Transverse colon (tissue), 4 donors: ENCODE measurements around the gene SMC3. TPM values are rescaled to one million over a fixed set of nuclear protein-coding genes. Genes with fewer than 3 reads are reported as not detected.

Experiments
- DNase-seq: peaks from one replicate; pipeline ENCODE4 v3.0.0-alpha.2; 2019
- H3K27ac ChIP-seq, 4 donors: fragments of 200-600 bp; sonication (generic); 2 replicates each; pipeline ENCODE4 v1.5.1; 2016 to 2018; ENCODE audit warnings: inconsistent platforms in 4 of 4
- H3K27me3 ChIP-seq: fragments of 200-600 bp; sonication (generic); 2 replicates; pipeline ENCODE4 v1.5.1; 2017; ENCODE audit warnings: inconsistent platforms
- H3K36me3 ChIP-seq, 4 donors: fragments of 200-600 bp; sonication (generic); 2 replicates each; pipeline ENCODE4 v1.5.1; 2017 to 2019; ENCODE audit warnings: inconsistent platforms in 4 of 4
- H3K4me1 ChIP-seq, 4 donors: fragments of 200-600 bp; sonication (generic); 2 replicates each; pipeline ENCODE4 v1.5.1; 2017 to 2020; ENCODE audit warnings: inconsistent platforms in 4 of 4
- H3K4me3 ChIP-seq, 4 donors: fragments of 200-600 bp; sonication (generic); 1 replicate in 1 of 4; 2 replicates in 3 of 4; pipeline versions ENCODE4 v1.5.1 to v1.6.1; 2017 to 2019; ENCODE audit warnings: inconsistent platforms in 4 of 4
- H3K9me3 ChIP-seq, 2 donors: fragments of 200-600 bp; sonication (generic); 2 replicates each; pipeline ENCODE4 v1.5.1; 2017 to 2019; ENCODE audit warnings: inconsistent platforms in 2 of 2
- EP300 ChIP-seq: sonication (generic); formaldehyde crosslinking; IDR thresholded peaks from one replicate; pipeline ENCODE4 v1.6.1; 2017; ENCODE audit warnings: antibody characterized with exemption, low read depth
- POLR2A ChIP-seq: fragments of 450-650 bp; IDR thresholded peaks from one replicate; pipeline ENCODE4 v1.6.1; 2016; ENCODE audit warnings: antibody characterized with exemption, mild to moderate bottlenecking, moderate library complexity
- POLR2AphosphoS5 ChIP-seq, 3 donors: sonication (generic); formaldehyde crosslinking; IDR thresholded peaks; one replicate each; pipeline ENCODE4 v1.6.1; 2016; ENCODE audit warnings: antibody characterized with exemption in 3 of 3
- WGBS, 2 donors: methylation state at CpG; one replicate each; pipeline ENCODE4 v1.1.5; 2018; ENCODE audit warnings: low coverage in 1 of 2; 5-methylcytosine and 5-hydroxymethylcytosine counted together
- in situ Hi-C, 4 donors: fragments of 200-750 bp; cut with MboI; loops; one replicate each; pipeline versions ENCODE4 v1.15.0 to v1.15.1; 2017; ENCODE audit warnings: low sequenced_read_pairs in 3 of 4, low pct_ligation_motif_present in 1 of 4, low pct_unique_long_range_greater_than_20kb in 1 of 4
- intact Hi-C: fragments of 100-400 bp; cut with DNase I; formaldehyde crosslinking; loops from one replicate; pipeline ENCODE4 v1.15.1; 2023; ENCODE audit warnings: low total_unique reads
- total RNA-seq, 4 donors: library from RNA; depleted of rRNA; stranded (reverse); fragments of >200 nt; gene quantifications; one replicate each; pipeline ENCODE4 v1.1.0, GENCODE V29; 2016
- TF ChIP-seq, protein P1 (sequence below), 5 experiments: fragments of 200-600 bp in 3 of 5; fragments of 450-650 bp in 2 of 5; sonication (generic) in 3 of 5; IDR thresholded peaks; 1 replicate in 2 of 5; 2 replicates in 3 of 5; pipeline ENCODE4 v1.5.1; 2016 to 2017; ENCODE audit warnings: antibody characterized with exemption in 5 of 5, inconsistent platforms in 3 of 5, mild to moderate bottlenecking in 2 of 5, moderate library complexity in 1 of 5

Gene SMC3
- total RNA-seq, 4 donors from 2014 or later = 16.8 to 31.9 (median 21.1) TPM

DNA sequence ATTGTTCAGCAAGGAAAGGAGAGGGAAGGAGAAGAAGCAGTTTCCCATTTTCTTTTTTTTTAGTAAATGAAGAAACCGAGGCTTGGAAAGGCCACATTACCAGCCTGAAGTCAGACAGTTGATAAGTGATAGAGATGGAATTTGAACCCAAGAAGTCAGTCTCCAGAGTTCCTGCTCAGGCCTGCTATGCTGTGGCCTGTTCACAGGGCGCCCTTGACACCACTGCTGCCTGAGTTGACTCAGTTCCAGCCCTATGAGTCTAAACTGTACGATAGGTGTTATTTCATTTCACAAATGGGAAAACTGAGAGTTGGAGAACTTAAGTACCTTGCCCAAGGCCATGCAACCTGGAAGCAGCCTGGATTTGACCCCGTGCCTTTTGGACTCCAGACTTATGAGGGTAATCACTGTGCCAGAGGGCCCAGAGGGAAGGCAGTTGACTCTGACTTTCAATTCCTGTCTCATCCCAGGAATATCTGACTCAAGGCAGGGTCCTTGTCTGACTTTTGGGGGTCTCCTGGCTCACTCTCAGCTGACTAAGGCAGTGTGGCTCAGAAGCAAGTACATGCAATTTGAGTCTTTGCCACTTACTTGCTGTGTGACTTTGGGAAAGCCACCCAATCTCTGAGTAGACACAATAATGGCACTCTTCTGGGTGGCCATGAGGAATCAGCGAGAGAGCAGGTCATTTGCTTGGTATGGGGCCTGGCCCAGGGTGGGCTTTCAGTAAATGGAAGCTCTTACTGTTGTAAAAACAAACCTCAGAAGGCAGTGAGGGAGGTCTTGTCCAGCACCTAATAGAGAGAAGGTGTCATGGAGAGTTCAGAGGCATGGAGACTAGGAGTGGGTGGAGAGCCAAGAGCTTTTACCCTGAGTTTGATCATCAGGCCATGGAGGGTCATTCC, 58.7 kb downstream of the SMC3 start:
- TF ChIP-seq, protein P1, sequence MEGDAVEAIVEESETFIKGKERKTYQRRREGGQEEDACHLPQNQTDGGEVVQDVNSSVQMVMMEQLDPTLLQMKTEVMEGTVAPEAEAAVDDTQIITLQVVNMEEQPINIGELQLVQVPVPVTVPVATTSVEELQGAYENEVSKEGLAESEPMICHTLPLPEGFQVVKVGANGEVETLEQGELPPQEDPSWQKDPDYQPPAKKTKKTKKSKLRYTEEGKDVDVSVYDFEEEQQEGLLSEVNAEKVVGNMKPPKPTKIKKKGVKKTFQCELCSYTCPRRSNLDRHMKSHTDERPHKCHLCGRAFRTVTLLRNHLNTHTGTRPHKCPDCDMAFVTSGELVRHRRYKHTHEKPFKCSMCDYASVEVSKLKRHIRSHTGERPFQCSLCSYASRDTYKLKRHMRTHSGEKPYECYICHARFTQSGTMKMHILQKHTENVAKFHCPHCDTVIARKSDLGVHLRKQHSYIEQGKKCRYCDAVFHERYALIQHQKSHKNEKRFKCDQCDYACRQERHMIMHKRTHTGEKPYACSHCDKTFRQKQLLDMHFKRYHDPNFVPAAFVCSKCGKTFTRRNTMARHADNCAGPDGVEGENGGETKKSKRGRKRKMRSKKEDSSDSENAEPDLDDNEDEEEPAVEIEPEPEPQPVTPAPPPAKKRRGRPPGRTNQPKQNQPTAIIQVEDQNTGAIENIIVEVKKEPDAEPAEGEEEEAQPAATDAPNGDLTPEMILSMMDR (IDR thresholded peaks at IDR 0.05) = no peak
- TF ChIP-seq POLR2A (no peak), EP300 (no peak), POLR2AphosphoS5 (IDR thresholded peaks at IDR 0.05) (no peak)
- peaks cover 0 to 9% (median 7%) of the 10 kb centered on the region in 4 donors for H3K4me1 ChIP-seq
- no peaks in the 10 kb centered on the region for H3K9me3 ChIP-seq
- H3K27me3 ChIP-seq = no peaks in the 10 kb centered on the region
- WGBS, 2 donors = 88 to 93% methylated on average over 3 to 5 of the region's 5 CpGs
- no peak for DNase-seq
- in situ Hi-C loops = no loop called here
- H3K27ac ChIP-seq = no peak overlapping the region
- H3K4me3 ChIP-seq = no peak overlapping the region
- no peaks in the 10 kb centered on the region for H3K36me3 ChIP-seq
- intact Hi-C loops = no loop called here

DNA sequence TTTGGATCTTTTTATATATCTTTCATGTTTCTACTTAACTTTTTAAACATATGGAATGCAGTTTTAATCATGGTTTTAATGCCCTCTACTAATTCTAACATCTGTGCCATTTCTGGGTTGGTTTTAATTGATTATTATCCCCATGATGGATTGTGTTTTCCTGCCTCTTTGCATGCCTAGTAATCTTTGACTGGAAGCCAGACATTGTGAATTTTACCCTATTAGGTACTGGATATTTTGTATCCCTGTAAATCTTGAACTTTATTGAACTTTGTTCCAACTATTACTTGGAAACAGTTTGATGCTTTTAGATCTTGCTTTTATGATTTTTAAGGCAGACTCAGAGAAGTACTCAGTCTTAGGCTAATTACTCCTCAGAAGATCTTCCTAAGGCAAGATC, 60.7 kb downstream of the SMC3 start:
- no peak overlapping the region for H3K4me3 ChIP-seq
- H3K4me1 ChIP-seq = peaks cover 0 to 9% (median 7%) of the 10 kb centered on the region in 4 donors
- TF ChIP-seq POLR2A (no peak), EP300 (no peak), POLR2AphosphoS5 (IDR thresholded peaks at IDR 0.05) (no peak)
- TF ChIP-seq, protein P1 (IDR thresholded peaks at IDR 0.05) = no peak
- no peaks in the 10 kb centered on the region for H3K9me3 ChIP-seq
- no peaks in the 10 kb centered on the region for H3K36me3 ChIP-seq
- in situ Hi-C loops = no loop called here
- H3K27ac ChIP-seq = no peak overlapping the region
- intact Hi-C loops = no loop called here
- H3K27me3 ChIP-seq = no peaks in the 10 kb centered on the region
- no peak for DNase-seq

DNA sequence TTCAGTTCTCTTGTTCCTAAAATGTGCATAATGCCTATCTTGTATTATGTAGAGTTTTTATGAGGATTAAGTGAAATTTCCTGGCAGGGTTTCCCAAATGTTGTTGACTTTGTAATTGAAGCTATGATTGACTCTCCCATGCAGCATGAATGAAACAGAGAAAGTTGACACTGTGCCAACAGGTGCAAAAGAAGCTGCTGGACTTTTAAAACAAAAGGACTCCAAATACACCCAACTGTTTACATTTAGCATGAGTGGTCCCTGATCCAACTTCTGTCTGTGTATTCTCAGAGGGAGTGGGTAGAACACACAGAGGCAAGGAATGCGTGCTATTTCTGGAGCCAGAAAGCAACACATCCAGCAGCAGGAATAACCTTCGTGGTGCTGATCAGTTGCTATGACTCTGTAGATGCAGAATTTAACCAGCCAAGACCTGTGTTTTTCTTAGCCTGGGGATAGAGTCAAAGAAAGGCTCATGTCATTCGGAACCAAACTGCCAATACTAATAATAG, 62.2 kb downstream of the SMC3 start:
- Histone ChIP-seq H3K4me3 (no peak overlapping the region), H3K36me3 (no peaks in the 10 kb centered on the region), H3K27ac (peak overlapping the region in 3 of 4 donors; percentile 38 to 60 (median 48)), H3K27me3 (no peaks in the 10 kb centered on the region), H3K4me1 (peaks cover 0 to 9% (median 7%) of the 10 kb centered on the region in 4 donors), H3K9me3 (no peaks in the 10 kb centered on the region)
- TF ChIP-seq POLR2A (no peak), EP300 (no peak), POLR2AphosphoS5 (IDR thresholded peaks at IDR 0.05) (peak in 1 of 3 donors; percentile 37)
- TF ChIP-seq, protein P1 (IDR thresholded peaks at IDR 0.05) = no peak
- DNase-seq = no peak
- WGBS, 2 donors = 27% methylated on average over 3 of the region's 3 CpGs; no CpG with 5 or more reads in 1 of the 2 donors
- intact Hi-C loops (no loop called here), in situ Hi-C loops (no loop called here)

DNA sequence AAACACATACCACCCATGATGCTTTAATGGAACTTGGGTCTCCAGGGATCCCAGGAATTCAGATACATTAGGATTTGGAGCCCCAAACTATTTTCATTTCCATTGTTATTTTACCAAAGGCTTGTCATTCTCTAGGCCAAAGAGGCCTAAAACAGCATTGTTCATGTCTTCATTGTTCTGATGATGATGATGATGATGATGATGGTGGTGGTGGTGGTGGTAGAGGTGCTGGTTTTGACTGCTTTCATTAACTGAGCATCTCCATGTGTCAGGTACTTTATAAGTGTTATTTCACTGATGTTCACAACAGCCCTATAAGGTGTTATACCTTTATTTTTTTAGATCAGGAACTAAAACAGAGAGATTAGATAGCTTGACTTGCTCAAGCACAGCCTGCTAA, 64.4 kb downstream of the SMC3 start:
- Histone ChIP-seq H3K4me3 (no peak overlapping the region), H3K27me3 (peaks cover 3% of the 10 kb centered on the region), H3K9me3 (no peaks in the 10 kb centered on the region), H3K27ac (no peak overlapping the region), H3K4me1 (peaks cover 0 to 9% (median 7%) of the 10 kb centered on the region in 4 donors), H3K36me3 (no peaks in the 10 kb centered on the region)
- in situ Hi-C loops (no loop called here), intact Hi-C loops (no loop called here)
- TF ChIP-seq, protein P1 (IDR thresholded peaks at IDR 0.05) = no peak
- TF ChIP-seq EP300 (no peak), POLR2A (no peak), POLR2AphosphoS5 (IDR thresholded peaks at IDR 0.05) (no peak)
- no peak for DNase-seq
